Coronary artery (tissue), 2 donors: ENCODE data around the gene COL18A1.

Experiments used
- DNase-seq: peaks from one replicate; pipeline ENCODE4 v3.0.0-alpha.2; 2017; ENCODE audit warnings: low spot score
- H3K27ac ChIP-seq, 2 donors: fragments of 200-600 bp; sonication (generic); one replicate each; pipeline ENCODE4 v1.5.1; 2016 to 2019
- H3K4me3 ChIP-seq: fragments of 200-600 bp; sonication (generic); 2 replicates; pipeline ENCODE4 v1.5.1; 2016; ENCODE audit warnings: mild to moderate bottlenecking, moderate library complexity
- TF ChIP-seq, protein P1 (sequence below): fragments of 200-600 bp; sonication (generic); IDR thresholded peaks from one replicate; pipeline ENCODE4 v1.5.1; 2019; ENCODE audit warnings: antibody characterized with exemption

The COL18A1 gene

DNA sequence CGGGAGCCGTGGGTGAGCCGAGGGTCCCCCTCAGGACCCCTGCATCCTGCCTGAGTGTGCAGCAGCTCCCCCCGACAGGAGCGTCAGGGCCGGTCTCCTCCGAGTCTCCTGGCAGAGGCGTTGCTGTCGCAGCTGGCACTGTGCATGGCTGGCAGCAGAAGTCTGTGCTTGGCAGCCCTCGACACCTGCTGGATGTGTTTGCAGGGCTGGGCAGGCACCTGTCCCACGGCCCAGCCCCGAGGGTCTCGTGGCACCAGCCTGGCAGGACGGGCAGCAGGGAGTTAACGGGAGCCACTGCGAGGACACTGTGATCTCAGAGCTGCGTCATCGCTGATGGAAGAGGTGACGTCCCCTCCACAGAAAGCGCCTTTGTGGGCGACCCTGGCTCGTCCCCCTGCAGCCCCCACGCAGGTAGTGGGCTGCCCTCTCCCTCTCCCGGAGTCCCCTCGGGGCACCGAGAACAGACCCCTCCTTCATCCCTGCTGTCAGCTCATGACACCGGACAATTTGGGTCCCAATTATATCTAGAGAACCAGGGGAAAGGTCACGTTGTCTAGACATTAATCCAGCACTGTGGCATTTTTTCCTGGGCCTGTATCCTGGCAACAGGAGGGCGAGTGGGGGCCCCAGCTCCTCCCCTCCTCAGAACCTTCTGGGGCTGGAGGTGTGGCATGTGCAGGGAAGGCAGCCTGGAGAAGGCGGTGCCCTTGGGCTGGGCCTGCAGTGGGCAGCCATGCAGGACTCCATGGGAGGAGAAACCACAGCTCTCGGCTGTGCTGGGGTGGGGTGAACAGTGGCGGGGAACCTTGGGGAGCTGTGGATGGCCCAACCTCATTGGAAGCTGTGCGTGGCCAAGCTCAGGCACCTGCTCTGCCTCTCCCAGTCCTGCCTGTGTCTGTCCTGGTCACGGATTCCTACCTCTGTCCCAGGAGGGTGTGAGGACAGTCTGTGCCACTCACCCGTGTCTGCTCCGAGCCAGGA lies 15.4 kb downstream of the COL18A1 start:
- DNase-seq, result peak; percentile 93
- Histone ChIP-seq H3K4me3 (peak overlapping the region; percentile 68), H3K27ac (peak overlapping the region; percentile 88 to 97)
- TF ChIP-seq, protein P1, sequence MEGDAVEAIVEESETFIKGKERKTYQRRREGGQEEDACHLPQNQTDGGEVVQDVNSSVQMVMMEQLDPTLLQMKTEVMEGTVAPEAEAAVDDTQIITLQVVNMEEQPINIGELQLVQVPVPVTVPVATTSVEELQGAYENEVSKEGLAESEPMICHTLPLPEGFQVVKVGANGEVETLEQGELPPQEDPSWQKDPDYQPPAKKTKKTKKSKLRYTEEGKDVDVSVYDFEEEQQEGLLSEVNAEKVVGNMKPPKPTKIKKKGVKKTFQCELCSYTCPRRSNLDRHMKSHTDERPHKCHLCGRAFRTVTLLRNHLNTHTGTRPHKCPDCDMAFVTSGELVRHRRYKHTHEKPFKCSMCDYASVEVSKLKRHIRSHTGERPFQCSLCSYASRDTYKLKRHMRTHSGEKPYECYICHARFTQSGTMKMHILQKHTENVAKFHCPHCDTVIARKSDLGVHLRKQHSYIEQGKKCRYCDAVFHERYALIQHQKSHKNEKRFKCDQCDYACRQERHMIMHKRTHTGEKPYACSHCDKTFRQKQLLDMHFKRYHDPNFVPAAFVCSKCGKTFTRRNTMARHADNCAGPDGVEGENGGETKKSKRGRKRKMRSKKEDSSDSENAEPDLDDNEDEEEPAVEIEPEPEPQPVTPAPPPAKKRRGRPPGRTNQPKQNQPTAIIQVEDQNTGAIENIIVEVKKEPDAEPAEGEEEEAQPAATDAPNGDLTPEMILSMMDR, result no peak

DNA sequence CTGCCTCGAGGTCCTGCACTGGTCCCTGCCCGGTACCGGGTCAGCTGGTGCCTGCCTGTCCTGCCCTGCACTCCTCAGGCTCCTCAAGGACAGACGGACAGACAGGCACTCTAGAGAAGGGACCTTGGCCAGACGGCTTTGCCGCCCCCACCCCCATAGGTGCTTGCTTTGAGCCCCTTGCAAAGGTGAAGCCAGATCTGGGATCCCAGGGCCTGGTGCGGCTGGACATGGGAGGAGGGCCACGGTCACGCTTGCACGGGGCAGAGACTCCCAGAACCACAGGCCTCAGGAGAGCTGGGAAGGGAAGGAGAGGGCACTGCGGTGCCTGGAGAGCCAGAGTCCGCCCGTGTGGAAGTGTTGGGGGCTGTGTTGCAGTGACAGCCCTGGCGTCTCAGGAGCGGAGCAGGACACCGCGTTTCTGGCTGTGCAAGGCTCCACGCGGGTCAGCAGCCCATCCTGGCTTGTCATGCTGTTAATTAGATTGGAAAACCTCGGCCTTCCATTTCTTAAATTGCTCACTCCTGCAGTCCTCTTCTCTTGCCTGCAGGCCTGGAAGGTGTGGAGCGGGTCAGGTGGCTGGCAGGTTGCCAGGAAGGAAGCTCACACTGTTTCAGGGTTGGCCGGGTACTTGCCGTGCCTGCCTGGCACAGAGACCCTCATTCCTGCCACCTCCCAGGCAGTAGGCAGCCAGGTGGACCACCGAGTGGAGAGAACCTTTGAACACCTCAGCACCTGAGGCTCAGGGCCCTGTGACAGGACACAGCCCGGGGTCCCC lies 16.3 kb downstream of the COL18A1 start:
- DNase-seq, result no peak
- Histone ChIP-seq H3K27ac (peak overlapping the region; percentile 88 to 97), H3K4me3 (peak overlapping the region; percentile 68)
- TF ChIP-seq, protein P1, result no peak

DNA sequence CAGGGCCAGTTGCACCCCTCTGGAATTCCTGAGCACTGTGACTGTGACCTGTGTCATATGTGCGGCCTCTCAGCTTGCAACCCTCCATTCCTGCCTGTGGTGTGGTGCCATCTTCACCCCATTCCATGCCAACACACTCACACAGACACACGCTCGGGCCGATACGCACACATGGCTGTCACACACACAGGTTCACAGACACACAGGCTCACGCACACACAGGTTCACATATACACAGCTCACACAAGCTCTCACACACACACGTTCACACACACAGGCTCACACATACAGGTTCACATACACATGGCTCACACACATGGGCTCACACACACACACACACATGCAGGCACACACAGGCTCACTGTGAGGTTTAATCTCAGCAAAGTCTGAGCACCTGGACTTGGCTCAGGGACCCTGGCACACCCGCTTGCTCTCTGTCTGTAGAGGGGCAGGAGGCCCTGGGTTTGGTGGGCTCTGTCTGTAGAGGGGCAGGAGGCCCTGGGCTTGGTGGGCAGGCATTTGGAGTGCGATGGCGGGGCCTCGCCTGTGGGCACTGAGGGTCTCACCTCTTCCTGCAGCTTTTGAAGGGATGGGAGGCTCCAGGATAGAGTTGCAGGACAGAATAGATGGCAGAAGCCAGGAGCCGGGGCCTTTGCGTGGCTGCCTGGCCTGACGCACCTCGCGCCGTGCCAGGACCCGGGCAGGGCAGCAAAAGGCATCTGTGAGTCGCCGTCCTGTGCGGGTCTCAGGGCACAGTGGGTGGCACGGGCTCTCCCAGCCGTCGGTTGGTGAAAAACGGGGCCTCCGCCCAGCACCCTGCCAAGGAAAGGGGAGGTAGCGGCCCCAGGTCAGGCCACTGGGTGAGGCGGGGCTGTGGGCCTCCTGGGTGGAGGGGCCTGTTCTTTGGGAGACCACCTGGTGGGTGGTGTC lies 17.1 kb downstream of the COL18A1 start:
- TF ChIP-seq, protein P1, result no peak
- no peak for DNase-seq
- peak overlapping the region; percentile 88 to 97 for H3K27ac ChIP-seq
- H3K4me3 ChIP-seq, result peak overlapping the region; percentile 68

DNA sequence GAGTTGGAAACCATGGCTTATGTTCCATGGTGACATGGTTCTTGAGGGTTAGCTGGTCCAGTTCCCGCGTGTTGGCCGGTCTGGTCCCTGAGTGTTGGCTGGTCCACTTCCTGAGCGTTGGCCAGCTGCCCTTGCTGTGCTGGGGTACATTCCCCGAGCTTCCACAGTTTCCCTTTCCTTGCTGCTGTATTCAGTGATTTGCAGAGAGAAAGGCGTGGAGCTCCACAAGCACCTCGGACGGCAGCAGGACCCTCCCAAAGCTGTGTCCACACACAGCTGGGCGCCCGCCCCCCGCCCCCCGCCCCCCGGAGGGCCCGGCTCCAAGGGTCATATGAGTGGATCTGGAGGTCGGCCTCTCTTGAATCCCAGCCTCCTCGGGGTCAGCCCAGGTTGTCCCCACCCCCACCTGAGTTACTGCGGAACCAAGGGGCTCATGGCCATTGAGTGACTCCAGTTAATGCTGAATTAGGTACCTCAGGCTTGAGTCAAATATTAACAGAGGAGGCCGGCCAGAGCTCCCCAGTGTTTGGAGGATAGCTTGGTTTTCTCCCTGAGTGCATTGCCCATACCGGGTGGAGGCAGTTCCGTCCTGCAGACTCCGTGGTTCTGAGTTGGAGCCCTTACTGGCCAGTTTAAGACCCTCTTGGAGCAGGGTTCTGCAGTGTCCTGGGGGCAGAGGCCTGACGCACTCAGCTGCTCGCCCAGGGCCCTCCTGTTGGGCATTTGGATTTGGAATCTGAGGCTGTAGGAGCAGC lies 18.4 kb downstream of the COL18A1 start:
- TF ChIP-seq, protein P1, result no peak
- peak overlapping the region; percentile 88 to 97 for H3K27ac ChIP-seq
- DNase-seq, result no peak
- H3K4me3 ChIP-seq, result no peak overlapping the region

DNA sequence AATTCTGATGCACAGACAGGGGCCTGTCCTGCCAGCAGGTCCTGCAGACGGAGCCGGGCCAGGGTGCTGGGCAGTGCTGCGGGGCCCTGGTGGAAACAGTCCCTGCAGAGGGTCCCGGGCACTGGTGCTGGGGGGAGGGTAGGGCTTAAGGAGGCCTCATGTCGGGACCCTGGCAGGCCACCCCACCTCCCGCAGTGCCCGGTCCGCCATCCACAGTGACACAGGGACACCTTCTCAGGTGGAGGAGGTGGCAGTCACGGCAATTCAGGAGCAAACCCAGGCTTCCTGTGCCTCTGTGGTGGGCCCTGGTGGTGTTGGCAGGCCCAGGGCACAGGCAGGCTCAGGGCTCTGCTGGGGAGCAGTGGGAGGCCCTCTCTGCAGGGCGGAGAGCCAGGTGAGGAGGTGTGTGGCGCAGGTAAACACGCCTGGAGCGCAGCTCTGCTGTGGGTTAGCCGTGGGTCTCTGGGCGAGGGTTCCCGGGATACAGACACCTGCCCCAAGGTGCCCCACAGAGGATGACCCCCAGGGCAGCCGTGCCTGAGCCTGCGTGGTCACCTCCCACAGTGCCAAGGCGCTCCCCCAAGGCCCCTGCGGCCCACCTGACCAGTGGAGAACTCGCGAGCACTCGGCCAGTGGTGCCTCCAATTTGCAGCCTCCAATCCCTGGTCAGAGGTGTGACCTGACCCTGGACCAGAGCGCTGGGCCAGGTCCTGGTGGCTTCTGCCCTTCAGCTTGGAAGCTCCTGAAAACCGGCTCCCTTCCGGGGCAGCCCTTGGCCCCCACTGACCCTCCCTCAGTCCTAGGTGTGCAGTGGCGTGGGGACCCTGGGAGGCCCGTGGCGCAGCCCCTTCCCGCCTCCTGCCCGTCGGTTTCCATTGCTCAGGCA lies 19.2 kb downstream of the COL18A1 start:
- no peak for DNase-seq
- TF ChIP-seq, protein P1, result no peak

More for the DNA sequence above, 19.2 kb downstream of the COL18A1 start:
- Histone ChIP-seq H3K27ac (peak overlapping the region; percentile 88 to 97), H3K4me3 (no peak overlapping the region)
